ENCODE measurements around the gene MACIR.

DNA sequence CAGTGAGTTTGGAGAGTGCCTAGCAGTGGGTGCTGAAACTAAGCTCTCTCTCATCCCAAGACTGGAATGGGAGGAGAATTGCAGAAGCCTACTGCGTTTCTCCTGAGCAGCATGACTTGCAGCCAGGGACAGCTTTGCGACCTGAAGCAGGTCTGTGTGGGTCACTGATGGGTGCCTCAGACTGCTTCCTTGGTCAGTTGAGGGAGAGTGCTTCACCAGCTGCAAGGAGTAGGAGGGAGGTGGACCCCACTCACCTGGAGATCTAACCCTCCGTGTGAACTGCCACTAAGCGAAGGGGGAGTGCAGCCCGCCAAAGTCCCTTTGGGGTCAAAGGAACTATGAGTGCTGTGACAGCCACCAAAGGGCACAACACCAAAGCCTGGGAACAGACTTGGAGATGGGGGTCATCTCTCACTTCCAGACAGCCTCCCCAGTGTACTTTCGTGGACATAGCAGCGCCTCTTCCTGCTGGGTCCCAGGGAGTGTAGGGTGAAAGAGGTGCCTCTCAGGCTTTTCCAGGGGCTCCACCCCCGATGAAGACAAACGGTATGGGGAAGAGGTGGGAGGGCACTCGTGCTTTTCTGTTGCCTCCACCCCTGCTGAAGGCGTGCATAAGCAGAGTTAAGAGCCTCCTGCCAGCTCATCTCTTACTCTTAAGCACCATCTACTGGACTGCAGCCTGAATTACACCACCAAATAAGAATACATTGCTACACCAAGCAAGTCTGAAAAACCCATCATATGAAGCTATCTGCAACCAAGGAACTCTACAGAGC, 34.3 kb upstream of the MACIR start:
- TF ChIP-seq, protein P1, sequence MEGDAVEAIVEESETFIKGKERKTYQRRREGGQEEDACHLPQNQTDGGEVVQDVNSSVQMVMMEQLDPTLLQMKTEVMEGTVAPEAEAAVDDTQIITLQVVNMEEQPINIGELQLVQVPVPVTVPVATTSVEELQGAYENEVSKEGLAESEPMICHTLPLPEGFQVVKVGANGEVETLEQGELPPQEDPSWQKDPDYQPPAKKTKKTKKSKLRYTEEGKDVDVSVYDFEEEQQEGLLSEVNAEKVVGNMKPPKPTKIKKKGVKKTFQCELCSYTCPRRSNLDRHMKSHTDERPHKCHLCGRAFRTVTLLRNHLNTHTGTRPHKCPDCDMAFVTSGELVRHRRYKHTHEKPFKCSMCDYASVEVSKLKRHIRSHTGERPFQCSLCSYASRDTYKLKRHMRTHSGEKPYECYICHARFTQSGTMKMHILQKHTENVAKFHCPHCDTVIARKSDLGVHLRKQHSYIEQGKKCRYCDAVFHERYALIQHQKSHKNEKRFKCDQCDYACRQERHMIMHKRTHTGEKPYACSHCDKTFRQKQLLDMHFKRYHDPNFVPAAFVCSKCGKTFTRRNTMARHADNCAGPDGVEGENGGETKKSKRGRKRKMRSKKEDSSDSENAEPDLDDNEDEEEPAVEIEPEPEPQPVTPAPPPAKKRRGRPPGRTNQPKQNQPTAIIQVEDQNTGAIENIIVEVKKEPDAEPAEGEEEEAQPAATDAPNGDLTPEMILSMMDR (IDR thresholded peaks at IDR 0.05), result peak; percentile 62 to 67 (median 66)
- no peak for TF ChIP-seq POLR2A (IDR thresholded peaks at IDR 0.05)
